ENCODE results near the gene GABARAP.

The GABARAP gene

GRCh38 chr17:7239091-7240027 lies 2.9 kb downstream of the GABARAP start, which contains the start of gene PHF23:
Gene PHF23 (minus strand): TSS chr17:7239457. CDS start chr17:7239279, 178 bp downstream.
- Histone ChIP-seq H3K4me1 (ENCODE audit: insufficient read depth, low read length, poor library complexity, severe bottlenecking) (peaks cover 40% of the 10 kb centered on the region), H3K79me2 (ENCODE audit: insufficient read depth, low read length) (peaks cover 61% of the 10 kb centered on the region), H3K36me3 (ENCODE audit: insufficient read depth, low read length) (peaks cover 25% of the 10 kb centered on the region; the same call in 1 of the 2 replicates), H2AFZ (ENCODE audit: low read length) (peak within 1 kb of the TSS; percentile 25; the same call in 1 of the 2 replicates), H3K4me3 (ENCODE audit: low read length, poor library complexity, severe bottlenecking) (peak within 1 kb of the TSS; percentile 96), H3K9me2 (replicated peaks; ENCODE audit: low read depth, low read length) (no peaks in the 10 kb centered on the region), H3K27me3 (ENCODE audit: insufficient read depth, low read length, poor library complexity, severe bottlenecking) (peaks cover 5% of the 10 kb centered on the region), H3K9me3 (ENCODE audit: insufficient read depth, low read depth, low read length) (no peaks in the 10 kb centered on the region), H3K9ac (ENCODE audit: low read depth, low read length, poor library complexity, severe bottlenecking) (peak within 1 kb of the TSS; percentile 98), H3K4me2 (ENCODE audit: low read depth, low read length, poor library complexity, severe bottlenecking) (peak within 1 kb of the TSS; percentile 75), H4K20me1 (ENCODE audit: insufficient read depth, low read length, poor library complexity, severe bottlenecking) (peaks cover 29% of the 10 kb centered on the region), H3F3A (ENCODE audit: low read depth) (peaks cover 12% of the 10 kb centered on the region)
- TF ChIP-seq EZH2phosphoT487 (IDR thresholded peaks at IDR 0.05; ENCODE audit: borderline replicate concordance) (no peak), CTCF (conservative IDR thresholded peaks at IDR 0.05; ENCODE audit: low read length) (no peak)

GRCh38 chr17:7238420-7239090 lies 3.7 kb downstream of the GABARAP start:
- H3K4me2 ChIP-seq (ENCODE audit: low read depth, low read length, poor library complexity, severe bottlenecking), result peak overlapping the region; percentile 70
- peaks cover 18% of the 10 kb centered on the region; the same call in 1 of the 2 replicates for H3K36me3 ChIP-seq (ENCODE audit: insufficient read depth, low read length)
- TF ChIP-seq EZH2phosphoT487 (IDR thresholded peaks at IDR 0.05; ENCODE audit: borderline replicate concordance) (no peak), CTCF (conservative IDR thresholded peaks at IDR 0.05; ENCODE audit: low read length) (no peak)
- H3K4me3 ChIP-seq (ENCODE audit: low read length, poor library complexity, severe bottlenecking), result peak overlapping the region; percentile 96
- peaks cover 29% of the 10 kb centered on the region for H4K20me1 ChIP-seq (ENCODE audit: insufficient read depth, low read length, poor library complexity, severe bottlenecking)
- H2AFZ ChIP-seq (ENCODE audit: low read length), result peak overlapping the region; percentile 25; the same call in 1 of the 2 replicates
- H3K4me1 ChIP-seq (ENCODE audit: insufficient read depth, low read length, poor library complexity, severe bottlenecking), result peaks cover 40% of the 10 kb centered on the region
- H3K9ac ChIP-seq (ENCODE audit: low read depth, low read length, poor library complexity, severe bottlenecking), result peak overlapping the region; percentile 98
- H3K9me3 ChIP-seq (ENCODE audit: insufficient read depth, low read depth, low read length), result no peaks in the 10 kb centered on the region
- peaks cover 12% of the 10 kb centered on the region for H3F3A ChIP-seq (ENCODE audit: low read depth)
- H3K9me2 ChIP-seq (replicated peaks; ENCODE audit: low read depth, low read length), result no peaks in the 10 kb centered on the region
- H3K27me3 ChIP-seq (ENCODE audit: insufficient read depth, low read length, poor library complexity, severe bottlenecking), result peaks cover 5% of the 10 kb centered on the region
- peaks cover 68% of the 10 kb centered on the region for H3K79me2 ChIP-seq (ENCODE audit: insufficient read depth, low read length)

GRCh38 chr17:7237761-7238419 lies 4.4 kb downstream of the GABARAP start:
- H3K4me2 ChIP-seq (ENCODE audit: low read depth, low read length, poor library complexity, severe bottlenecking), result peak overlapping the region; percentile 72
- TF ChIP-seq CTCF (conservative IDR thresholded peaks at IDR 0.05; ENCODE audit: low read length) (no peak), EZH2phosphoT487 (IDR thresholded peaks at IDR 0.05; ENCODE audit: borderline replicate concordance) (no peak)
- no peaks in the 10 kb centered on the region for H3K9me3 ChIP-seq (ENCODE audit: insufficient read depth, low read depth, low read length)
- peaks cover 18% of the 10 kb centered on the region; the same call in 1 of the 2 replicates for H3K36me3 ChIP-seq (ENCODE audit: insufficient read depth, low read length)
- peak overlapping the region; percentile 98 for H3K9ac ChIP-seq (ENCODE audit: low read depth, low read length, poor library complexity, severe bottlenecking)
- H3K4me3 ChIP-seq (ENCODE audit: low read length, poor library complexity, severe bottlenecking), result peak overlapping the region; percentile 96
- H3K79me2 ChIP-seq (ENCODE audit: insufficient read depth, low read length), result peaks cover 75% of the 10 kb centered on the region
- H3K27me3 ChIP-seq (ENCODE audit: insufficient read depth, low read length, poor library complexity, severe bottlenecking), result peaks cover 5% of the 10 kb centered on the region
- H2AFZ ChIP-seq (ENCODE audit: low read length), result peak overlapping the region; percentile 43
- H3F3A ChIP-seq (ENCODE audit: low read depth), result peaks cover 9% of the 10 kb centered on the region
- H3K9me2 ChIP-seq (replicated peaks; ENCODE audit: low read depth, low read length), result no peaks in the 10 kb centered on the region
- H4K20me1 ChIP-seq (ENCODE audit: insufficient read depth, low read length, poor library complexity, severe bottlenecking), result peaks cover 34% of the 10 kb centered on the region
- peaks cover 40% of the 10 kb centered on the region for H3K4me1 ChIP-seq (ENCODE audit: insufficient read depth, low read length, poor library complexity, severe bottlenecking)
